Stimulated activated CD4-positive, alpha-beta T cell treated with anti-CD3 and anti-CD28 coated beads, Interleukin-4, amount 100 ng/mL, for 48 hours (primary cell): ENCODE data around the gene ITGBL1.

ENCODE experiments used
- DNase-seq, 2 donors: peaks; one replicate each; pipeline ENCODE4 v3.0.0-alpha.2; 2020; ENCODE audit warnings: low read depth in 2 of 2

Gene ITGBL1

GRCh38 chr13:101452519-101453485 is at the start of gene ITGBL1:
Gene ITGBL1 (plus strand): TSS chr13:101452675. CDS start chr13:101452834, 159 bp downstream.
- DNase-seq, result no peak

- no peak for DNase-seq
These were observed 45.7 kb upstream of the ITGBL1 start for GRCh38 chr13:101406791-101407190.

DNA sequence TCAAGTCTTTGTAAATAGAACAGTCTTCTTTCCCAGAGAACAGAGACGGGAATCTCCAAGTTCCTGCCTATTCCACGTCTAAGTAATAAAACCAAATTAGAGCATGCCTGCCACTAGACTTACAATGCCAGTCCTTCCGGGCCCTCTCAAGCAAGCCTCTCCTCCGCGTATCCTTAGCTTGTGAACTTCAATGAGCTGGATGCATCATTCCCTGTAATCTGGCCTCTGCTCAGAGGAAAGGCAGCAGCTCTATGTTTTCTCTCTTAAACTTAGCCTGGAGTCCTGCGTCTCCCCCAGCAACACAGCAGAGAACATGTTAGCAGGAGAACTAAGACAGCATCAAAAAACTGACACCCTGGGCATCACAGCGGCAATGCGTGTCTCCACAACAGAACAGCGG is 44.3 kb upstream of the ITGBL1 start:
- no peak for DNase-seq

- DNase-seq, result no peak
These were observed 43.4 kb upstream of the ITGBL1 start for GRCh38 chr13:101408992-101409656.

DNA sequence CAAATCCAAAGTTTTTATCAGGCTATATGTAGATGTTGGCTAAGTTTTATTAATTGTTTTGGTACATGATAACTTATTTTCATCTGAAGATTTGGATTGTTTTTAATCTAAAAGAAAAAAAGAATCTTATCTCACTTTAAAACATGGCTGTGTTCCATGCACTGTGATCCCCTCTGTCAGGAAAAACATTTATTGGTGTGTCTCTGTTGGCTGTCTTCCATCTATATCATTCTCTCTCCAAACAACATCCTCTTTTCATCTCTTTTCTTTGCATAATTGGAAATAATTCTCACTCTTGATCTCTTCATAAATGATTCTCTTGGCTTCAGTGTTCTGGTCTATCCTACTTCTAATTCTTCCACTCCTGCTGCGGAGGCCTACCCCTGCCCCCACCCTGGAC is 40.4 kb upstream of the ITGBL1 start:
- no peak for DNase-seq

GRCh38 chr13:101415358-101416174 is 36.9 kb upstream of the ITGBL1 start:
- DNase-seq, result no peak

- no peak for DNase-seq
These were observed 36.1 kb upstream of the ITGBL1 start, which contains the start of gene NALCN for GRCh38 chr13:101416181-101417042. Gene NALCN (minus strand): TSS chr13:101416508. CDS start chr13:101399126, 17,382 bp downstream.

DNA sequence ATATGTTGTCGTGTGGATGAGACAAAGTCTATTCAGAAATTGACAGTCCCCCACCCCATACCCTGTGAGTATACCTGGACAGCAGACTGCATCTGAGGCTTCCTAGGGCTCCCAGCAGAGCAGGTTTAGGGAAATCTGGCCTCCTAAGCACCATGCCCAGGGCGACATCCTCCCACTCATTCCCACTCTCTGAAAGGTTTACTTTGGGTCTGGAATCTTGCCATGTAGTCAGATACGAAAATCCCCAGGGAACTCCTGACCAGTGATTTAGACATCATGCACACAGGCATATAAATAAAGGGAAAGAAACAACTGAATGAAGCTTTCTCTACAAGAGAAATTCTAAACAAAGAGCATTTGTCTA is 35.5 kb upstream of the ITGBL1 start:
- no peak for DNase-seq

DNA sequence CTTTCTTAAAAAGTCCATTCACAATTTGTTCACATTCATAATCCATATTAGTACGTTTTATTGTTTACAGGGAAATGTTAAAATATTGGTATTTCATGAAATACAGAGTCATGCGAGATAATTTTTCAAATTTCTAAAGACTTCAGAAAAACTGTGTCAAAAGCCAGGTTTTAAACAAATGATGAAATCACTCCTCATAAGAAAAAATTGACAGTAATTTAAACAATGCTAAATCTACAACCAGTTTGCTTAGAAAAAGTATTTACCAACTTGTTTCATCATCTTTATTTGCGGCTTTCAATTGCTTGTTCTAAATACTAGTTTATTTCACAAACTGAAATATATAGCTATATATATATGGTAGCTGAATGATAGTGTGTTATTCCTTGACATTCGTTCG is 35.0 kb upstream of the ITGBL1 start:
- no peak for DNase-seq

DNA sequence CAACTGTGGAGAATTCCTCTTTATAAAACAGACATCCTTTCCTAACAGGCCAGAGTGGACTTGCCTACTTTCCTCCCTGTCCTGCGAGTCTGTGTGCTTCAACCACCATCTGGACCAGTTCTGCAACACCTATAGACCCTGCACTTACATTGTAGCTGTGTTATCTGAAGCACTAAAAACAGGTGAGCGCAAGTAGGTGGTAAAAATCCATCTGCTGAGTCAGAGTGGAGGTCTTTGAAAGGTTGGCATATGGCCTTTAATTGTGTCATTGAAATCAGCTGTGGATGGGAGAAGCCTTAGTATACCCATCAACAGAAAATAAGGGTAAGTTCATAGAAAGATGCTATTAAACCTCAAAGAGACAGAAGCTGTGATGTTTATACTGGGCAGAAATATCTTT is 28.6 kb upstream of the ITGBL1 start:
- DNase-seq, result no peak

GRCh38 chr13:101424381-101425155 is 27.9 kb upstream of the ITGBL1 start:
- no peak for DNase-seq

DNA sequence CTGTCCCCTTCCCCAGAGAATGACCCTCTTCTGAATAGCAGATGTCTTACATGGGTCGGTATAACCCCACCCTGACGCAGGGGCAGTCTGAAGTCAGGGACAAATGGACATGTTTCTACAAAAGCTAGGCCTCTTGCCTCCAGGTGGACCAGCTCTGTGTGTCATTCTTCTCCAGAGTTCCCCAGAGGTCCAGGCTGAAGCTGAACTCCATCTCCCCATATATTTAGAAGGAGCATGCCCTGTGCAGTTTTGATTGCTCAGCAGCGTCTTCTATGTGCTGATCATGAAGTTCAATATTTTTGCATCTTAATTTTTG is 27.4 kb upstream of the ITGBL1 start:
- DNase-seq, result no peak

DNA sequence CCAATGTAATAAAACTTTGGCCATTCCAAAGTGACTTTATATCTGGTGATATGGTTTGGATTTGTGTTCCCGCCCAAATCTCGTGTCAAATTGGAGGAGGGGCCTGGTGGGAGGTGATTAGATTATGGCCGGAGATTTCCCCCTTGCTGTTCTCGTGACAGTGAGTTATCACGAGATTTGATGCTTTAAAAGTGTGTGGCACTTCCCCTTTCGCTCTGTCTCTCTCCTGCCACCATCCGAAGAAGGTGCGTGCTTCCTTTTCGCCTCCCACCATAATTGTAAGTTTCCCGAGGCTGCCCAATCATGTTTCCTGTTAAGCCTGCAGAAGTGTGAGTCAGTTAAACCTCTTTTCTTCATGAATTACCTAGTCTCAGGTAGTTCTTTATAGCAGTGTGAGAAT is 26.9 kb upstream of the ITGBL1 start:
- no peak for DNase-seq

GRCh38 chr13:101429733-101430132 is 22.7 kb upstream of the ITGBL1 start:
- DNase-seq, result no peak

- no peak for DNase-seq
These were observed 18.6 kb upstream of the ITGBL1 start for GRCh38 chr13:101433895-101434294.

GRCh38 chr13:101434486-101434885 is 18.0 kb upstream of the ITGBL1 start:
- DNase-seq, result no peak

DNA sequence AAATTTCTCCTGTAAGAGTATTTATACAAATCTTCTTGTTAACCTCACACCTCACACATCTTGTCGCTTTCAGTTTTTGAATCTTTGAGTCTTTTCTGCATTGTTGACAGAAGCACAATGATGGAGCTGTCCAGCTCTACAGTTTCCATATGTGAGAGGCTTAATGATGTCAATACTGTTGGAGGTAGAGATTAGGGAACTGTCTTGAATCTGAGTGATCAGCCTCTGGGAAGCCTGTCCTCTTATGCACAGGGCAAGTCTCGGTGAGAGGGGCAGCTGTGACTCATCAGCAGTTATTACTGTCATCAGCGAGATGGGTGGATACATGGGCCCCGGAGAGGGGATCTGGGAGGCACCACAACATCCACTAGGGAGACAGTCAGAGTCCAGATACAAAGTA is 4.6 kb upstream of the ITGBL1 start:
- DNase-seq, result no peak

GRCh38 chr13:101449790-101450748 is 2.4 kb upstream of the ITGBL1 start:
- no peak for DNase-seq

GRCh38 chr13:101450749-101451130 is 1.7 kb upstream of the ITGBL1 start:
- no peak for DNase-seq
